Spleen (tissue), 7 donors: ENCODE results near the gene ITGB8.

Experiments used
- POLR2A ChIP-seq, 3 donors: fragments of 450-650 bp; IDR thresholded peaks; one replicate each; pipeline ENCODE4 v1.5.1; 2017; ENCODE audit warnings: antibody characterized with exemption in 3 of 3, mild to moderate bottlenecking in 1 of 3
- POLR2AphosphoS5 ChIP-seq, 3 donors: sonication (generic); formaldehyde crosslinking; IDR thresholded peaks; one replicate each; pipeline ENCODE4 v1.5.1; 2017; ENCODE audit warnings: antibody characterized with exemption in 3 of 3
- TF ChIP-seq, protein P1 (sequence below), 11 experiments: fragments of 200-600 bp in 7 of 11; fragments of 450-650 bp in 4 of 11; sonication (generic) in 4 of 11; IDR thresholded peaks in 8 of 11; conservative IDR thresholded peaks in 3 of 11; 1 replicate in 7 of 11; 2 replicates in 4 of 11; pipeline versions ENCODE4 v1.4.0 to v1.8.0; 2016 to 2021; ENCODE audit warnings: antibody characterized with exemption in 11 of 11, inconsistent platforms in 4 of 11, mild to moderate bottlenecking in 1 of 11
- donor health status: DM: no; HTN: no; CAD: no; lungs with moderate emphysema.
- donor health status: DM: no; HTN: no; CAD: no.
- donor health status: DM: no; HTN: no; CAD: no.

DNA sequence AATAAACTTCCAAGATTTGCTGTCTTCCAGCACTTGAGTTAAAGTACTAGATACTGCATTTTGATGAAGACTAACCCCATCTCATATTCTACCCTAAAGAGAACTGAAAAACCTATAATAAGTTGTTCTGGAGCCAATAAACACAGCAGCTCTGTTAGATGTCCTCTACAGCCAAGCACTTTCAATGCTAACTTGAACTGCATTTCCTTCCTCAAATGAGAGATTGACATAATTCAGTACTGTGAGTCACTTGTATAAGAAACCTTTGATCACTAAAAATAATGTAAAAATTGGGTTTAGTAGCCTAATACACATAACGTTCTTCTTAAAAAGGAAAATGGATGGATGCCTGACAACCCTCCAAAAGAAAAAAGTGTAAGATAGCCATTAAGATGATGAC is 81.3 kb downstream of the ITGB8 start:
- TF ChIP-seq, protein P1, sequence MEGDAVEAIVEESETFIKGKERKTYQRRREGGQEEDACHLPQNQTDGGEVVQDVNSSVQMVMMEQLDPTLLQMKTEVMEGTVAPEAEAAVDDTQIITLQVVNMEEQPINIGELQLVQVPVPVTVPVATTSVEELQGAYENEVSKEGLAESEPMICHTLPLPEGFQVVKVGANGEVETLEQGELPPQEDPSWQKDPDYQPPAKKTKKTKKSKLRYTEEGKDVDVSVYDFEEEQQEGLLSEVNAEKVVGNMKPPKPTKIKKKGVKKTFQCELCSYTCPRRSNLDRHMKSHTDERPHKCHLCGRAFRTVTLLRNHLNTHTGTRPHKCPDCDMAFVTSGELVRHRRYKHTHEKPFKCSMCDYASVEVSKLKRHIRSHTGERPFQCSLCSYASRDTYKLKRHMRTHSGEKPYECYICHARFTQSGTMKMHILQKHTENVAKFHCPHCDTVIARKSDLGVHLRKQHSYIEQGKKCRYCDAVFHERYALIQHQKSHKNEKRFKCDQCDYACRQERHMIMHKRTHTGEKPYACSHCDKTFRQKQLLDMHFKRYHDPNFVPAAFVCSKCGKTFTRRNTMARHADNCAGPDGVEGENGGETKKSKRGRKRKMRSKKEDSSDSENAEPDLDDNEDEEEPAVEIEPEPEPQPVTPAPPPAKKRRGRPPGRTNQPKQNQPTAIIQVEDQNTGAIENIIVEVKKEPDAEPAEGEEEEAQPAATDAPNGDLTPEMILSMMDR (IDR thresholded peaks at IDR 0.05 in 8 of 11, conservative IDR thresholded peaks at IDR 0.05 in 3 of 11), result no peak
- TF ChIP-seq POLR2A (IDR thresholded peaks at IDR 0.05), result no peak
- TF ChIP-seq POLR2AphosphoS5 (IDR thresholded peaks at IDR 0.05), result no peak
